LNCAP (cell line): ENCODE measurements around the gene PAIP1.

Source experiments
- TF ChIP-seq, protein P1 (sequence below): fragments of 450-650 bp; IDR thresholded peaks from 2 replicates; pipeline ENCODE4 v1.5.1; 2017; ENCODE audit warnings: mild to moderate bottlenecking

The PAIP1 gene

DNA sequence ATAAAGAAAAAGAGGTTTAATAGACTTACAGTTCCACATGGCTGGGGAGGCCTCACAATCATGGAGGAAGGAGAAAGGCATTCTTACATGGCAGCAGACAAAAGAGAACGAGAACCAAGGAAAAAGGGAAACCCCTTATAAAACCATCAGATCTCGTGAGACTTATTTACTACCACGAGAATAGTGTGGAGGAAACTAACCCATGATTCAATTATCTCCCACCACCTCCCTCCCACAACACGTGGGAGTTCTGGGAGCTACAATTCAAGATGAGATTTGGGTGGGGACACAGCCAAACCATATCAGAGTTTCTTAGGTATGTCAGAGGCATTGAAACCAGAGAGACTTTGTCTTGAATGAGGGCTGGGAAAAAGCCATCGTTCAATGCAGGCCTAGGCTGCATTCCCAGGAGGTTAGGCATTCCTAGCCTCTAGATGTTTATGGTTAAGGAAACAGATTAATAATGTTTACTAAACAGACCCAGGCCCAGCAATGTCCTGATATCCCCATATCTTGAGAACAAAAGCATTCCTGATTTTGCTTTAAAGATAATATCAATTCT is 7.5 kb upstream of the PAIP1 start:
- TF ChIP-seq, protein P1, sequence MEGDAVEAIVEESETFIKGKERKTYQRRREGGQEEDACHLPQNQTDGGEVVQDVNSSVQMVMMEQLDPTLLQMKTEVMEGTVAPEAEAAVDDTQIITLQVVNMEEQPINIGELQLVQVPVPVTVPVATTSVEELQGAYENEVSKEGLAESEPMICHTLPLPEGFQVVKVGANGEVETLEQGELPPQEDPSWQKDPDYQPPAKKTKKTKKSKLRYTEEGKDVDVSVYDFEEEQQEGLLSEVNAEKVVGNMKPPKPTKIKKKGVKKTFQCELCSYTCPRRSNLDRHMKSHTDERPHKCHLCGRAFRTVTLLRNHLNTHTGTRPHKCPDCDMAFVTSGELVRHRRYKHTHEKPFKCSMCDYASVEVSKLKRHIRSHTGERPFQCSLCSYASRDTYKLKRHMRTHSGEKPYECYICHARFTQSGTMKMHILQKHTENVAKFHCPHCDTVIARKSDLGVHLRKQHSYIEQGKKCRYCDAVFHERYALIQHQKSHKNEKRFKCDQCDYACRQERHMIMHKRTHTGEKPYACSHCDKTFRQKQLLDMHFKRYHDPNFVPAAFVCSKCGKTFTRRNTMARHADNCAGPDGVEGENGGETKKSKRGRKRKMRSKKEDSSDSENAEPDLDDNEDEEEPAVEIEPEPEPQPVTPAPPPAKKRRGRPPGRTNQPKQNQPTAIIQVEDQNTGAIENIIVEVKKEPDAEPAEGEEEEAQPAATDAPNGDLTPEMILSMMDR: no peak

- TF ChIP-seq, protein P1: no peak
These were observed 6.4 kb upstream of the PAIP1 start for GRCh38 chr5:43563321-43563720.

DNA sequence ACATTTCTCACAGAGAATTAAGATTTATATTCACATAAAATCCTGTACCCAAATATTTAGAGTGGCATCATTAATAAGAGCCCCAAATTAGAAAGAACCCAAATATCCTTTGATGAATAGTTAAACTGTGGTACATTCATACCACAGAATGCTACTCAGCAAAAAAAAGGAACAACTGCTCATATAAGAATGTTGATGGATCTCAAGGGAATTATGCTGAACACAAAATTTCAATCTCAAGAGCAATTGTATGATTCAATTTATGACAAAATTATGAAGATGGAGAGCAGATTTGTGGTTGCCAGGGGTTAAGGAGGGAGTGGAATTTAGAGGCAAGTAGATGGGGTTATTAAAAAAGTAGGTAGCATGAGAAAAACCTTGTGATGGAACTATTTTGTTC is 4.5 kb upstream of the PAIP1 start:
- TF ChIP-seq, protein P1: no peak

- TF ChIP-seq, protein P1: no peak
These were observed 3.3 kb upstream of the PAIP1 start for GRCh38 chr5:43560128-43560527.

DNA sequence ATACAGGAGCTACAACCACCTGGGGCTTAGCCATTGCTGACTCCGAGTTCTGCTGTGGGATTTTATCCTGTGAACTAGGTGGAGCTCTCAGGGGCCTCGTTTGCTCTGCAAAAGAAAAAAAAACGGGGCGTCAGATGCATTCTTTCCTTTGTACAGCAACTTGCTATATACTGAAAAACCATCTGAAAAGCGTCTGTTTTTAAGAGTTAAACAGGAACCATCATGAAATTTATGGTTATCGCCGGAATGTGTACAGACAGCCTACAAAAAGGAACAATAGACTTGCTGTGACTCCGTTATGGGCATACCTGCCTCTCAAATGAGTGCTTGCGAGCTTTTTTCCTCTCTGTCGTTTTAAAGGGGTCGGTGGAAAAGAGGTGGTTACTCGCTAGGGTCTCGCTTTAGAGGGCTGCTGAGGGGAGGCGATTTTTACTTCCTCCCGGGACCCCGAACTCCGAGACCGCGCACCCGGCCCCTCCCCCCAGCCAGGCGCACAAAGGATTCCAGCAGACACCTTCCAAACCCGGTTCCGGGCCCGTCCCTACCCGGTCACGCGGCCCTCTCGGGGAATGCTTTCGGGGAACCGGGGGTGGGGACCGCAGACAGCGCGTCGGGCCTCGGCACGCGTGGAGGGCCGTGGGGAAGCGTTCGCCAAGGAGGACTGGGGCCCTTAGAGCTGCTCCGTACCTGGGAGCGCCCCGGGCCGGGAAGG is 826 bp downstream of the PAIP1 start:
- TF ChIP-seq, protein P1: peak; percentile 8; the same call in 1 of the 2 replicates

- TF ChIP-seq, protein P1: no peak
These were observed 2.4 kb downstream of the PAIP1 start for GRCh38 chr5:43554497-43554896.

GRCh38 chr5:43553381-43553780 is 3.5 kb downstream of the PAIP1 start:
- TF ChIP-seq, protein P1: no peak

- TF ChIP-seq, protein P1: no peak
These were observed 5.1 kb downstream of the PAIP1 start for GRCh38 chr5:43551731-43552130.
